Esophagus (tissue), 2 donors: Measurements from ENCODE around the gene SLC16A10. TPM values are rescaled to one million over a fixed set of nuclear protein-coding genes. Genes with fewer than 3 reads are reported as not detected.
"Not testable (repeated sequence)": the region's sequence is repeated elsewhere in the genome, so short reads cannot be mapped to it uniquely, and the experiment has no call there.

Experiments
- H3K27ac ChIP-seq, 2 donors: one replicate each; pipeline ENCODE4 v1.5.1; 2013; ENCODE audit warnings: low read depth in 2 of 2, mild to moderate bottlenecking in 2 of 2, inconsistent platforms in 1 of 2, low read length in 1 of 2, moderate library complexity in 1 of 2
- H3K27me3 ChIP-seq, 2 donors: one replicate each; pipeline ENCODE4 v1.6.1; 2013; ENCODE audit warnings: low read length in 2 of 2, control low read depth in 1 of 2, mild to moderate bottlenecking in 1 of 2; ENCODE audit not compliant: insufficient read depth in 2 of 2, control insufficient read depth in 1 of 2
- H3K36me3 ChIP-seq, 2 donors: one replicate each; pipeline ENCODE4 v1.6.1; 2013; ENCODE audit warnings: low read length in 1 of 2; ENCODE audit not compliant: control insufficient read depth in 2 of 2, insufficient read depth in 2 of 2
- H3K4me1 ChIP-seq, 2 donors: one replicate each; pipeline ENCODE4 v1.6.1; 2013; ENCODE audit warnings: low read length in 1 of 2; ENCODE audit not compliant: control insufficient read depth in 2 of 2, insufficient read depth in 2 of 2
- H3K4me3 ChIP-seq, 2 donors: one replicate each; pipeline ENCODE4 v1.5.1; 2013; ENCODE audit warnings: low read length in 2 of 2, mild to moderate bottlenecking in 2 of 2, low read depth in 1 of 2, moderate library complexity in 1 of 2
- H3K9me3 ChIP-seq, 2 donors: one replicate each; pipeline ENCODE4 v1.6.1; 2013; ENCODE audit warnings: mild to moderate bottlenecking in 2 of 2, low read depth in 1 of 2, low read length in 1 of 2, moderate library complexity in 1 of 2; ENCODE audit not compliant: control insufficient read depth in 2 of 2, insufficient read depth in 1 of 2
- WGBS, 2 donors: extraction: QIAGEN DNeasy Blood & Tissue Kit; methylation state at CpG; one replicate each; pipeline ENCODE4 v1.1.7; 2013; 5-methylcytosine and 5-hydroxymethylcytosine counted together
- polyA plus RNA-seq, 2 donors: library from polyadenylated mRNA; stranded (reverse); fragments of 200-250 nt; gene quantifications; one replicate each; pipeline ENCODE4 v1.2.3, GENCODE V29; 2013
- donor health status: healthy with polysubstance abuse.
- donor health status: Bipolar disorder and iron deficiency.

The SLC16A10 gene
- polyA plus RNA-seq, 2 donors, result 0.18 to 0.41 TPM

DNA sequence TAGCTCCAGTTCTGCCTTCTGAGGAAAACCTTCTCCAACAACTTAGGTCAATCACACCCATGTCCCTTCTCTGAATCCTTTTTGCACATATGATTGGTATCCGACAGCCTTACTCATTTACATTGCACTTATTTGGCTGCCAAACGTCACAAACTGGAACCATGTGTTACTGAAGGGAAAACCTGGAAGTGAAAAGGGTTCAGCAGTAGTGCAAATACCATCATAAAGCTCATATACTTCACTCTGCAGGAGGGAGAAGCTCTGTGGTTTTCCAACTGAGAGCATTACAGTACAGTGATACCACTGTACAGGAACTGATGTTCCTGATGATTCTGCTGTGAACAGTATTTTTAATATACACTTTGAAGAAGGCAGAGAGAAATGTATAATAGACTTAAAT is 87.8 kb downstream of the SLC16A10 start:
- no peak overlapping the region for H3K27ac ChIP-seq
- no peak overlapping the region for H3K4me3 ChIP-seq
- H3K27me3 ChIP-seq, result no peaks in the 10 kb centered on the region
- no peaks in the 10 kb centered on the region for H3K9me3 ChIP-seq
- H3K36me3 ChIP-seq, result no peaks in the 10 kb centered on the region
- no peaks in the 10 kb centered on the region for H3K4me1 ChIP-seq
- WGBS, 2 donors, result 53 to 63% methylated on average over 2 of the region's 2 CpGs

DNA sequence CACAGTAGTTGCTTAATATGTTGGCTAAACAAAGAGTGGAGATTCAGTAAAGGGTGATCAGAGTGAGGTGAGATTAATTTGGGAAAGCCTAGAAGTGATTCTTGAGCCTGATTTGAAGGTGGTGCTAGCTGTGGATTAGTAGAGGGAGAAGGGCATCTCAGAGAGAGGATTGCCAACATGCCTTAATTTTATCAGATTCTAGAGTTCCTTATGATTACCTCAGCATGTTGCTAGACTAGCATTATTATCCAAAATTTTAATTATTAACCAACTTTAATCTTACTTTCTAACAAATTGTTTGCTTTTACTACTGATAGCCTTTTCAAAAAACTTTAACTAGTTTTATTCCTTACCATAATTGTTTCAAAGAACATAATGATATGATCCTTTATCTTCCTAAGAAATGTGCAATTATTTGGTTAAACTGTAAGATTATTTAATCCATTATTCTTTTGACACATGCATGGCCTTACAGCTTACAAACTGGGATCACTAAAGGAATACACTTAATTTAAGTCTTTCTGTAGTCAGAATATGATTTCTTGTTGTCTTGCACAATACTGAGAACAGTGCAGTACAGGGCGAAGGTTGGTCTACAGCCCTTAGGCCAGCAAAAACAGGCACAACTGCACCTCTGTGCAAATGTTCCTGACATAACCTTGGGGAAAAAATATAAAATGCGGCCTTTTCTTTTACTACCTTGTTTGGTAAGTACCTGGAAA is 88.9 kb downstream of the SLC16A10 start:
- Histone ChIP-seq H3K4me1 (no peaks in the 10 kb centered on the region), H3K9me3 (no peaks in the 10 kb centered on the region), H3K27ac (no peak overlapping the region), H3K4me3 (no peak overlapping the region), H3K27me3 (no peaks in the 10 kb centered on the region), H3K36me3 (no peaks in the 10 kb centered on the region)
- WGBS, 2 donors, result 71 to 95% methylated on average over 2 of the region's 2 CpGs

DNA sequence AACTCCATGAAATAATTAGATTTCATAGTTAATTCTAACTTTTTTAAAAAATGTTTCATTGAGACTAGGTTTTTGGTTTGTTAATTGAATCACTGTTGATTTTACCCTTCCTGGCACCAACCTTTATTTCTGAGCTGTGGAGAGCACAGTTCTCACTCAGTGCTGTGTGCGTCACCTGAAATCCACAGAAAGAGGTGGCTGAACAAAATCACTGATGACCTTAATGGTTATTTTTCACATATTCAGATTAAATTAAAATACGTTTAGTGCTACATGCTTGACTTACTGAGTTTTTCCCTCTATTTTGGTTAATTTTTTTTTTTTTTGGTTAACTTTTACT is 89.4 kb downstream of the SLC16A10 start:
- WGBS, 2 donors, result 87 to 98% methylated on average over 2 of the region's 2 CpGs
- Histone ChIP-seq H3K27me3 (no peaks in the 10 kb centered on the region), H3K27ac (no peak overlapping the region), H3K4me3 (no peak overlapping the region), H3K4me1 (no peaks in the 10 kb centered on the region), H3K9me3 (no peaks in the 10 kb centered on the region), H3K36me3 (no peaks in the 10 kb centered on the region)

DNA sequence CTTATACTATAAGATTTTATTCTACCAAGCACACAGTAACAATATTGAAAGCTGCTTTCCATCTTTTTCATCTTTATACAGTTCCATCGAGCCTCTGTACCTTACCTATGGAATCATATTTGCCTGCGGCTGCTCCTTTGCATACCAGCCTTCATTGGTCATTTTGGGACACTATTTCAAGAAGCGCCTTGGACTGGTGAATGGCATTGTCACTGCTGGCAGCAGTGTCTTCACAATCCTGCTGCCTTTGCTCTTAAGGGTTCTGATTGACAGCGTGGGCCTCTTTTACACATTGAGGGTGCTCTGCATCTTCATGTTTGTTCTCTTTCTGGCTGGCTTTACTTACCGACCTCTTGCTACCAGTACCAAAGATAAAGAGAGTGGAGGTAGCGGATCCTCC is 89.8 kb downstream of the SLC16A10 start:
- Histone ChIP-seq H3K36me3 (no peaks in the 10 kb centered on the region), H3K9me3 (no peaks in the 10 kb centered on the region), H3K27me3 (no peaks in the 10 kb centered on the region), H3K4me1 (no peaks in the 10 kb centered on the region), H3K27ac (no peak overlapping the region), H3K4me3 (no peak overlapping the region)
- WGBS, 2 donors, result 90 to 92% methylated on average over 6 of the region's 6 CpGs

DNA sequence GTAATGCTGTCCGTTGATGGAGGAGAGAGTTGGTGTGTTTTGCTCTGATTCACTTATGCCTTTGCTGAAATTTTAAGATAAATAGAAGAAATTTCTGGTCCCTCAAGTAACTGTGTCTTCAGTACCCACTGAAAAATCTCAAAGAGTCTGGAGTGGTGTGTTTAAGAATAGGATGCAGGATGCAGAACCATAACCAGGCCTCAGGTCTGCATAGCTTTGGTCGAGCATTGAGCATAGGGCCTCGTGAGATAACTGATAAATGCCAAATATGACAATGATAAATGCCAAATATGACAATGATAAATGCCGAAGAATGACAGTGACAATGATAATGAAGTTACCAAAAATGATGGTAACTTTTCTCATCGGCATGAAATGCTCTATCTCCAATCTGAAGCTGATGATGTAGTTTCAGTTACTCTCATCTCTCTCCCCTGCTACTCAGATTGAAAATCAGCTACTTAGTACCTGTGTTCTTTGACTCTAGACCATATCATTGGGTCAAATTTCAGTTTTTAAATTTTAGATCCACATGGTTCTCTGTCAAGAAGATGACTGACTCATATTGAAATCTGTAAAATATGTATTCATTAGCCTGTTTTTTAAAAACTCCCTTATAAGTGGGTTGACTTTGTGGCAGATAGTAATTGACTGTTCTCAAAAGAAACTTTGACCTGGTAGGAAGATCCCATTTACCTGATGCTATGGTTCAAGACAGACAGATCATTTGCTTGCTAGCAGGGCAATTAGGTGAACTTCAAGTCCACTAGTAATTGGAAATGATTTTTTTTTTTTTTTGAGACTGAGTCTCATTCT is 96.6 kb downstream of the SLC16A10 start:
- no peak overlapping the region for H3K27ac ChIP-seq
- H3K27me3 ChIP-seq, result no peaks in the 10 kb centered on the region
- no peak overlapping the region for H3K4me3 ChIP-seq
- H3K36me3 ChIP-seq, result no peaks in the 10 kb centered on the region
- WGBS, 2 donors, result 63 to 68% methylated on average over 5 of the region's 5 CpGs
- H3K4me1 ChIP-seq, result no peaks in the 10 kb centered on the region
- H3K9me3 ChIP-seq, result no peaks in the 10 kb centered on the region

DNA sequence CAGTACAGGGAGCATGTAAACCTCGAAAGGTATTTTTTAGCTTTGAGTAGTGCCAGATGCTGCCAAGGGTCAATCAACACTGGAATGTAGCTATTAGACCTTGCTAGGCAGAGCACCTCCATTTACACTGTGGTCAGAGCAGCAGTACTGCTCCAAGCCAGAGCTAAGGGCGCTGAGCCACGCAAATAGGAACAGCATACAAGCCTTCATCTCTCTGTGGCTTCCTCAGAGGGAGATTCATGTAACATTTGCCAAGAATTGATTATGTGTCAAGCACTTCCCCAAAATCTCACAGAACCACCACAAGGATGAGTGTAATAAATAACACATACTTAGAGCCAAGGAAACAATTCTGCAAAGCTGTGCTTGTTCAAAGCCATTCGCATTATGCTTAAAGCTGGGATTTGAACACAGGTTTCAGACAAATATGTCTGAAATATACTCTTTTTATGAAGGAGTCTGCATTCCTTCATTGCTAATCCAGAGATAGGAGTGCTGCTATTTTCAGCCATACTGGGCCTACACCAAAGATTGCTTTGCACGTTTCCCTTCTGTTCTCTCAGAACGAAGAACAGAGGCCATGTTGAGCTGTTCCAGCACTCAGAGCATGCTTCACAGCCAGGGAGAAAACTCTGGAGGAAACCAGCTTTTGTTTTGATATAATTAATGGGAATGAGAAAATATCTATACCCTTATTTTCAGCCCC is 97.7 kb downstream of the SLC16A10 start:
- Histone ChIP-seq H3K36me3 (no peaks in the 10 kb centered on the region), H3K9me3 (no peaks in the 10 kb centered on the region), H3K4me3 (no peak overlapping the region), H3K27ac (no peak overlapping the region), H3K27me3 (no peaks in the 10 kb centered on the region), H3K4me1 (no peaks in the 10 kb centered on the region)
- WGBS, 2 donors, result 81 to 90% methylated on average over 6 of the region's 6 CpGs

DNA sequence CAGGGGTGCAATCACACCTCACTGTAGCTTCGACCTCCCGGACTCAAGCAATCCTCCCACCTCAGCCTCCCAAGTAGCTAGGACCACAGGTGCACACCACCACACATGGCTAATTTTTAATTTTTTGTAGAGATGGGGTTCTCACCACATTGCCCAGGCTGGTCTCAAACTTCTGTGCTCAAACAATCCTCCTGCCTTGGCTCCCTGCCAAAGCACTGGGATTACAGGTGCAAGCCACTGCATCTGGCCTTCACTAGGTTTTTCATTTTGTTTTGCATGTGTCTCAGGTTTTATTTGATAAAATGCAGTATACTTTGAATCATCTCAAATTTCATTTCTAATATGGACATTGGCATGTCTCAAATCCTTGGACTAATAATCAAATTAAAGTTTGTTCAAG is 98.7 kb downstream of the SLC16A10 start:
- H3K4me1 ChIP-seq, result no peaks in the 10 kb centered on the region
- H3K27ac ChIP-seq, result no peak overlapping the region
- H3K9me3 ChIP-seq, result peaks cover 2 to 4% of the 10 kb centered on the region in 2 donors
- no peaks in the 10 kb centered on the region for H3K27me3 ChIP-seq
- H3K36me3 ChIP-seq, result no peaks in the 10 kb centered on the region
- H3K4me3 ChIP-seq, result no peak overlapping the region
- WGBS, 2 donors, result 98 to 100% methylated on average over 2 of the region's 2 CpGs

DNA sequence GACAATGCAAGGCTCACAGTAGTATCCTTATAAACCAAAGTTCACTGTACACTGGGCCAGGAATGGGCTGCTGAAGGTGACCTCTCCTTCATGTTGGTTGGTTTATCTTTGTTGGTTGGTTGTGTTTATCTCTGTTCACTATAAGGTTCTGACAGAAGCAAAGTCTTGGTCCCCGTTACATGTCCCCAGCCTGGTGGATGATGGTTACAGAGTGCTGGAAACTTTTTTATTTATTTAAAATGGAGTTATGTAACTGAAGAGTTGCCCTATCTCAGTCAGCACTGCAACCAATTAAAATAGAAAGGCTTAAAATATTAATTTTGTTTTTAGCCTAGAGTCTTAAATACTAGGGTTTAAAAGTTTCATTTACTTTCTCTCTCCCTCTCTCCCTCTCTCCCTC is 100.6 kb downstream of the SLC16A10 start:
- Histone ChIP-seq H3K27ac (no peak overlapping the region), H3K9me3 (peaks cover 2 to 4% of the 10 kb centered on the region in 2 donors), H3K4me1 (no peaks in the 10 kb centered on the region), H3K36me3 (no peaks in the 10 kb centered on the region), H3K4me3 (no peak overlapping the region), H3K27me3 (no peaks in the 10 kb centered on the region)
- 88 to 90% methylated on average over 1 of the region's 1 CpG for WGBS, 2 donors

DNA sequence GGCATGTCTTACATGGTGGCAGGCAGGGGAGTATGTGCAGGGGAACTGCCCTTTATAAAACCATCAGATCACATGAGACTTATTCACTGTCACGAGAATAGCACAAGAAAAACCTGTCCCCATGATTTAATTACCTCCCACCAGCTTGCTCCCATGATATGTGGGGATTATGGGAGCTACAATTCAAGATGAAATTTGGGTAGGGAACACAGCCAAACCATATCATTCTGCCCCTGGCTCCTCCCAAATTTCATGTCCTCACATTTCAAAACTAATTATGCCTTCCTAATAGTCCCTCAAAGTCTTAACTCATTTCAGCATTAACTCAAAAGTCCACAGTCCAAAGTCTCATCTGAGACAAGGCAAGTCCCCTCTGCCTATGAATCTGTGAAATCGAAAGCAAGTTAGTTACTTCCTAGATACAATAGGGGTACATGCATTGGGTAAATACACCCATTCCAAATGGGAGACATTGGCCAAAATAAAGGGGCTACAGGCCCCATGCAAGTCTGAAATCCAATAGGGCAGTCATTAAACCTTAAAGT is 102.4 kb downstream of the SLC16A10 start:
- H3K36me3 ChIP-seq, H3K27ac ChIP-seq, H3K9me3 ChIP-seq, H3K4me1 ChIP-seq, H3K4me3 ChIP-seq, H3K27me3 ChIP-seq: not testable (repeated sequence)
- 61 to 88% methylated on average over 2 of the region's 2 CpGs for WGBS, 2 donors
